H9 (cell line): ENCODE measurements around the gene CYP27B1. TPM values are rescaled to one million over a fixed set of nuclear protein-coding genes. Genes with fewer than 3 reads are reported as not detected.

Experiments used
- DNase-seq: peaks from one replicate; pipeline ENCODE4 v3.0.0-alpha.2; 2017
- H2AFZ ChIP-seq: one replicate; pipeline ENCODE4 v1.6.1; 2013; ENCODE audit warnings: mild to moderate bottlenecking, low read length, control low read depth, moderate library complexity
- H2AK5ac ChIP-seq: 2 replicates; pipeline ENCODE4 v1.6.1; 2013; ENCODE audit warnings: low read length, control low read depth, mixed read lengths; ENCODE audit not compliant: insufficient read length
- H2BK120ac ChIP-seq: one replicate; pipeline ENCODE4 v1.6.1; 2013; ENCODE audit warnings: low read depth, mild to moderate bottlenecking, low read length, control low read depth, inconsistent platforms; ENCODE audit not compliant: poor library complexity, severe bottlenecking
- H2BK12ac ChIP-seq: 2 replicates; pipeline ENCODE4 v1.6.1; 2013; ENCODE audit warnings: low read length, control low read depth, mixed read lengths, low read depth; ENCODE audit not compliant: insufficient read length
- H2BK15ac ChIP-seq: 2 replicates; pipeline ENCODE4 v1.6.1; 2013; ENCODE audit warnings: low read depth, low read length, control low read depth
- H2BK20ac ChIP-seq: one replicate; pipeline ENCODE4 v1.6.1; 2013; ENCODE audit warnings: low read depth, mild to moderate bottlenecking, low read length, control low read depth, inconsistent platforms; ENCODE audit not compliant: poor library complexity, severe bottlenecking
- H2BK5ac ChIP-seq: 2 replicates; pipeline ENCODE4 v1.6.1; 2013; ENCODE audit warnings: low read length, control low read depth, mixed read lengths; ENCODE audit not compliant: insufficient read length
- H3K14ac ChIP-seq: 2 replicates; pipeline ENCODE4 v1.6.1; 2013; ENCODE audit warnings: low read length, control low read depth; ENCODE audit not compliant: insufficient read depth
- H3K18ac ChIP-seq: 2 replicates; pipeline ENCODE4 v1.6.1; 2013; ENCODE audit warnings: low read depth, mild to moderate bottlenecking, mixed read lengths, low read length, control low read depth; ENCODE audit not compliant: insufficient read length
- H3K23ac ChIP-seq: 2 replicates; pipeline ENCODE4 v1.6.1; 2013; ENCODE audit warnings: low read length, control low read depth, mixed read lengths, low read depth; ENCODE audit not compliant: insufficient read length
- H3K23me2 ChIP-seq: 2 replicates; pipeline ENCODE4 v1.6.1; 2013; ENCODE audit warnings: low read depth, mild to moderate bottlenecking, mixed read lengths, low read length, control low read depth; ENCODE audit not compliant: insufficient read length, poor library complexity, severe bottlenecking
- H3K27ac ChIP-seq: 2 replicates; pipeline ENCODE4 v1.5.1; 2013; ENCODE audit warnings: low read length, control low read depth, mixed read lengths, low read depth; ENCODE audit not compliant: insufficient read length
- H3K27me3 ChIP-seq: 2 replicates; pipeline ENCODE4 v1.6.1; 2013; ENCODE audit warnings: low read length, control low read depth, inconsistent platforms; ENCODE audit not compliant: insufficient read depth
- H3K4ac ChIP-seq: 2 replicates; pipeline ENCODE4 v1.6.1; 2013; ENCODE audit warnings: low read depth, mild to moderate bottlenecking, control low read depth, inconsistent platforms, low read length, moderate library complexity
- H3K4me1 ChIP-seq: 2 replicates; pipeline ENCODE4 v1.6.1; 2013; ENCODE audit warnings: low read length, control low read depth, inconsistent platforms; ENCODE audit not compliant: insufficient read depth
- H3K4me2 ChIP-seq: 2 replicates; pipeline ENCODE4 v1.6.1; 2013; ENCODE audit warnings: low read length, control low read depth, mixed read lengths; ENCODE audit not compliant: insufficient read length, insufficient read depth
- H3K56ac ChIP-seq: 2 replicates; pipeline ENCODE4 v1.6.1; 2013; ENCODE audit warnings: low read depth, mild to moderate bottlenecking, mixed read lengths, low read length, control low read depth; ENCODE audit not compliant: insufficient read length
- H3K79me1 ChIP-seq: 2 replicates; pipeline ENCODE4 v1.6.1; 2013; ENCODE audit warnings: low read depth, mild to moderate bottlenecking, moderate library complexity, low read length, control low read depth, inconsistent platforms; ENCODE audit not compliant: insufficient read depth, poor library complexity, severe bottlenecking
- H3K79me2 ChIP-seq: 2 replicates; pipeline ENCODE4 v1.6.1; 2013; ENCODE audit warnings: low read length, control low read depth, inconsistent platforms; ENCODE audit not compliant: insufficient read depth
- H3K9ac ChIP-seq: 2 replicates; pipeline ENCODE4 v1.6.1; 2013; ENCODE audit warnings: low read length, control low read depth, mixed read lengths; ENCODE audit not compliant: insufficient read length; ENCODE audit errors: extremely low read depth
- H3K9me3 ChIP-seq: one replicate; pipeline ENCODE4 v1.6.1; 2013; ENCODE audit warnings: low read depth, low read length, inconsistent platforms; ENCODE audit not compliant: control insufficient read depth
- H3T11ph ChIP-seq: one replicate; pipeline ENCODE4 v1.6.1; 2013; ENCODE audit warnings: mild to moderate bottlenecking, low read length, control low read depth, inconsistent platforms
- H4K20me1 ChIP-seq: one replicate; pipeline ENCODE4 v1.6.1; 2013; ENCODE audit not compliant: control insufficient read depth, insufficient read length, insufficient read depth
- H4K5ac ChIP-seq: 2 replicates; pipeline ENCODE4 v1.6.1; 2013; ENCODE audit warnings: low read depth, mild to moderate bottlenecking, mixed read lengths, low read length, control low read depth; ENCODE audit not compliant: insufficient read length
- H4K8ac ChIP-seq: replicated peaks from 2 replicates; pipeline ENCODE4 v1.6.1; 2013; ENCODE audit warnings: low read length, control low read depth, mixed read lengths, low read depth; ENCODE audit not compliant: insufficient read length
- H4K91ac ChIP-seq: 2 replicates; pipeline ENCODE4 v1.6.1; 2013; ENCODE audit warnings: low read depth, mild to moderate bottlenecking, moderate library complexity, mixed read lengths, low read length, control low read depth; ENCODE audit not compliant: insufficient read length
- H3K27ac Mint-ChIP-seq, 3 experiments: 2 replicates in 2 of 3; 3 replicates in 1 of 3; pipeline ENCODE4 v1.8.0; 2020 to 2021; ENCODE audit warnings: mixed read lengths in 3 of 3, mild to moderate bottlenecking in 1 of 3, moderate library complexity in 1 of 3
- H3K27me3 Mint-ChIP-seq: 2 replicates; pipeline ENCODE4 v1.8.0; 2021; ENCODE audit warnings: low read depth, mild to moderate bottlenecking, moderate library complexity, mixed read lengths
- H3K36me3 Mint-ChIP-seq, 3 experiments: 2 replicates in 2 of 3; 3 replicates in 1 of 3; pipeline ENCODE4 v1.8.0; 2020 to 2021; ENCODE audit warnings: low read depth in 3 of 3, mixed read lengths in 3 of 3; ENCODE audit not compliant: insufficient read depth in 1 of 3
- H3K4me1 Mint-ChIP-seq, 2 experiments: 2 replicates each; pipeline ENCODE4 v1.8.0; 2020; ENCODE audit warnings: mixed read lengths in 2 of 2
- H3K4me3 Mint-ChIP-seq, 2 experiments: 2 replicates in 1 of 2; 3 replicates in 1 of 2; pipeline ENCODE4 v1.8.0; 2020 to 2021; ENCODE audit warnings: mild to moderate bottlenecking in 2 of 2, mixed read lengths in 2 of 2, moderate library complexity in 1 of 2
- H3K9me3 Mint-ChIP-seq, 2 experiments: 2 replicates in 1 of 2; 3 replicates in 1 of 2; pipeline ENCODE4 v1.8.0; 2020; ENCODE audit warnings: mild to moderate bottlenecking in 2 of 2, mixed read lengths in 2 of 2, moderate library complexity in 1 of 2
- CTCF ChIP-seq: fragments of 200-600 bp; sonication (generic); conservative IDR thresholded peaks from 3 replicates; pipeline ENCODE4 v1.8.0; 2021; ENCODE audit warnings: antibody characterized with exemption, mild to moderate bottlenecking
- WGBS: extraction: QIAGEN DNeasy Blood & Tissue Kit; methylation state at CpG from one replicate; pipeline ENCODE4 v1.1.7; 2013; ENCODE audit warnings: missing lambda C conversion rate, low lambda C conversion rate, mixed read lengths; ENCODE audit not compliant: insufficient read length; ENCODE audit errors: extremely low coverage; 5-methylcytosine and 5-hydroxymethylcytosine counted together
- total RNA-seq: library from RNA; stranded (reverse); gene quantifications from 2 replicates; pipeline ENCODE4 v1.2.1, GENCODE V29; 2021

The CYP27B1 gene
- total RNA-seq, 1 experiment from 2014 or later, result 6.1 TPM

- no peak overlapping the region for H3K56ac ChIP-seq
- peaks cover 31% of the 10 kb centered on the region; the same call in 1 of the 2 replicates for H3K27me3 ChIP-seq
- no peaks in the 10 kb centered on the region for H4K20me1 ChIP-seq
These were observed 4.4 kb downstream of the CYP27B1 start for GRCh38 chr12:57762463-57762862.

More at GRCh38 chr12:57762463-57762862, 4.4 kb downstream of the CYP27B1 start:
- Mint-ChIP-seq H3K36me3 (peaks cover 0 to 15% (median 6%) of the 10 kb centered on the region in 3 experiments; a peak in 3 of 7 replicates), H3K27ac (no peak overlapping the region), H3K4me3 (no peak overlapping the region), H3K4me1 (peaks cover 26 to 37% of the 10 kb centered on the region in 2 experiments), H3K27me3 (peaks cover 57% of the 10 kb centered on the region), H3K9me3 (no peaks in the 10 kb centered on the region)
- Histone ChIP-seq H2AK5ac (no peak overlapping the region), H3K79me2 (no peaks in the 10 kb centered on the region), H2BK5ac (no peak overlapping the region), H3K4ac (no peak overlapping the region), H3K23me2 (peaks cover 25% of the 10 kb centered on the region), H3K9me3 (no peaks in the 10 kb centered on the region), H3K9ac (no peak overlapping the region), H2BK12ac (no peak overlapping the region), H4K91ac (no peak overlapping the region), H2AFZ (no peak overlapping the region), H3K79me1 (no peaks in the 10 kb centered on the region), H3K27ac (no peak overlapping the region), H3T11ph (no peak overlapping the region), H3K23ac (no peak overlapping the region), H3K4me1 (peaks cover 3% of the 10 kb centered on the region; the same call in 1 of the 2 replicates), H4K5ac (no peak overlapping the region), H2BK15ac (no peak overlapping the region), H2BK20ac (no peak overlapping the region), H3K18ac (no peak overlapping the region), H3K14ac (no peak overlapping the region), H3K4me2 (no peak overlapping the region), H2BK120ac (no peak overlapping the region), H4K8ac (no peak overlapping the region)
- no peak for TF ChIP-seq CTCF
- WGBS, result no CpG with 5 or more reads among the region's 2 CpGs
- DNase-seq, result no peak
